ENCODE data around the gene GLCCI1. TPM values are rescaled to one million over a fixed set of nuclear protein-coding genes. Genes with fewer than 3 reads are reported as not detected.

Gene GLCCI1
- total RNA-seq, 1 donor: 10.0 TPM

DNA sequence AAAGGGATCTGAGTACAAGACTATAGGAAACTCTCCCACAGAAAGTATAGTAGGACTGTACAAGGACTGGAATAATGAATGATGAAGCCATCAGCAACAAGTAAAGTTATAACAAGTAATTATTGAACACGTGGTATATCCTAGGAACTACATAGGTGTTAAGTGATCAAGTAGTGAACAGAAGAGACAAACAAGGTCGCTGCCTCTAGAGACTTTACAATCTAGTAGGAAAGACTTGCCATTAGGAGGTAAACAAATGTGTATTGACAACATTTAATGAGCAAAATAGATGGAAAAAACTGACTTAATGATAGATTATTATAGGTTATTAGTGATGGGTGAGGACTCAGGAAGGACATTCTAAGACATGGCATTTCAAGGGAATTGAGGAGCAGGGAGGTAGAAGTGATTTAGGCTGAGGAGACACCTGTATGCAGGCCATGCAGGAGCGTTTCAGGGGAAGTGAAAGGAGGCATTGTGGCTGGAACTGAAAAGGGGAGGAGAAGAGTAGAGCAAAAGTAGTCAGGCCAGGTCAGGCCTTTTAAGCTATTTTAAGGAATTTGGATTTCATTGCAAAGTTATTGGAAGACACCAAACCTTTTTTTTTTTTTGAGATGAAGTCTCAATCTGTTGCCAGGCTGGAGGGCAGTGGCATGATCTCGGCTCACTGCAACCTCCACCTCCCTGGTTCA lies 8.5 kb upstream of the GLCCI1 start:
- no peak for DNase-seq (ENCODE audit: low read depth in 2 of 3, low spot score in 2 of 3)

- DNase-seq (ENCODE audit: low read depth in 2 of 3, low spot score in 2 of 3): no peak
These were observed 5.7 kb upstream of the GLCCI1 start for GRCh38 chr7:7962851-7963250.

DNA sequence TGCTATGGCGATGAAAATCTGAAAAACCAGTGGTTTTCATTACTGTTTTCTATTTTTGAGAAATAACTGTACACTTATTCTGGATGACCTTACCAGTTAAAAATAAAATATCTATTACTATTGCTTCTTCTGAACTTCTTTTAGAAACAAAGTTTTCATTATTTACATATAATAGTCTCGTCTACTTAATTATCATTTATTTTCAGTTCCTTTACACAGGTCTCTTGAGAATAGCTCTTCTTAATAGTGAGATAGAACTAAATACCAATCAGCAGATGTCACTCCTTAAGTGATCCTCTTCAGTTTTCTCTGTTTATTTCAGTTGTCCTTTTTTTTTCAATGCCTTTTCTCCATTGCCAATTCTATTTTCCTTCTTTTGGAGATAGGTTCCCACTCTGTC lies 4.3 kb upstream of the GLCCI1 start:
- DNase-seq (ENCODE audit: low read depth in 2 of 3, low spot score in 2 of 3): no peak

DNA sequence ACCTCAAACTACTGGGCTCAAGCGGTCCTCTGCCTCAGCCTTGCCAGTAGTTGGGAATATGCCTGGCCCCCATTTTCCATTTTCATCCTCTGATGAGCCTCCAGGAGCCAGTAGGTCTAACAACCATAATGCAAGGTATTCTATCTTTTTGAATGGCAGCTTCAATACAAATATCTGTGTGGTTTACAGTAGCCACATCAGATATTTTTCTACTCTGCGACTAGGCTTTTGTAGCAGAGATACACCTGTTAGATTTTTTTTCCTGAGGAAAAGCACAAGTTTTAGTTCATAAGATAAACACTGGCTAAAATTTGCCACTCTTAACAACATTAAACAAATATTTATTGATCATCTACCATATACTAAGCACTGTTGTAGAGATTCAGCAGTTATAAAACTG lies 3.9 kb upstream of the GLCCI1 start:
- no peak for DNase-seq (ENCODE audit: low read depth in 2 of 3, low spot score in 2 of 3)

GRCh38 chr7:7965301-7965700 lies 3.3 kb upstream of the GLCCI1 start:
- DNase-seq (ENCODE audit: low read depth in 2 of 3, low spot score in 2 of 3): no peak

GRCh38 chr7:7966141-7966734 lies 2.4 kb upstream of the GLCCI1 start:
- no peak for DNase-seq (ENCODE audit: low read depth in 2 of 3, low spot score in 2 of 3)

DNA sequence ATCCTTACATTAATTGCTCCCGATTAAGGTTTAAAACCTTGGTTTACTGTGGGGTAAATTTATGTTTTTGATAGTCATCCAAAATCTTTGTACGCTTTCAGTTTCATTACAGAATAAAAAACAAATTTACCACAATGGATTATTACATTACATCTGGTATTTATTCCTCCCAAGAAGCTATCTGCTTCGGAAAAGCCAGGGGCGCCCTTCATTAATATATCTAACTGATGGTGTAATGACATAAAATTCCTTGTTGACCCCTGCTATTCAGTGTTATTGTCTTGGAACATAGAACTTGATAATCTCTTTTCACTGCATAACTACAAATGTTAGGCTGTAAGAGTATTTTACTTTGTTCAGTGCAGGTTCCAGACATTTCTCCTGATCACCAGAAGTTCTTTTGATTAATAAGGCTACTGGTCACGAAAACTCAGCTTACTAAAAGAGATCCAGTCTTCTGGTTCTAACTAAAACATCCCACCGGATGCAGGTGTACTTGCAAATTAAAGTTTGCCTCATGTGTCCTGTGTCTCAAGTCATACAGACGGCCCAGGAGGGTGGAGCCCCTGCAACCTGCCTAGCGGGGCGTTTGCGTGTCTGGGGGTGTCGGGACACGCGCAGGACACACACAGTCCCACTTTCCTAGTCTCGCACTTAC lies 581 bp upstream of the GLCCI1 start:
- peak in 1 of 3 donors; percentile 55 for DNase-seq (ENCODE audit: low read depth in 2 of 3, low spot score in 2 of 3)

- peak; percentile 19 to 62 (median 47) for DNase-seq (ENCODE audit: low read depth in 2 of 3, low spot score in 2 of 3)
These were observed 975 bp downstream of the GLCCI1 start for GRCh38 chr7:7969306-7970236.

DNA sequence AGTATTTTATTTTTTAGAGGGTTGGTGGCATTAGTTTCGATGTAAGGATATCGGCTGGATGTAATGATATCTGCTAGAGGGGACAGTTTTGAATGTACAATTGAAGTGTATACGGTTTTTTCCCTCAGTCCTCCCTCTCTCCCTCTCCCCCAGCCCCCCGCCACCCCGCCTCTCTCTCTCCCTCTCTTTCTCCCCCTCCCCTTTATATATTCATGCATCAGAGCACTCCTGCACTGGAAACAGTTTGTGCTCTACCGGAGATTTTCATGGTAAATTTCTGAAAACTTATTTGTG lies 1.6 kb downstream of the GLCCI1 start:
- no peak for DNase-seq (ENCODE audit: low read depth in 2 of 3, low spot score in 2 of 3)

DNA sequence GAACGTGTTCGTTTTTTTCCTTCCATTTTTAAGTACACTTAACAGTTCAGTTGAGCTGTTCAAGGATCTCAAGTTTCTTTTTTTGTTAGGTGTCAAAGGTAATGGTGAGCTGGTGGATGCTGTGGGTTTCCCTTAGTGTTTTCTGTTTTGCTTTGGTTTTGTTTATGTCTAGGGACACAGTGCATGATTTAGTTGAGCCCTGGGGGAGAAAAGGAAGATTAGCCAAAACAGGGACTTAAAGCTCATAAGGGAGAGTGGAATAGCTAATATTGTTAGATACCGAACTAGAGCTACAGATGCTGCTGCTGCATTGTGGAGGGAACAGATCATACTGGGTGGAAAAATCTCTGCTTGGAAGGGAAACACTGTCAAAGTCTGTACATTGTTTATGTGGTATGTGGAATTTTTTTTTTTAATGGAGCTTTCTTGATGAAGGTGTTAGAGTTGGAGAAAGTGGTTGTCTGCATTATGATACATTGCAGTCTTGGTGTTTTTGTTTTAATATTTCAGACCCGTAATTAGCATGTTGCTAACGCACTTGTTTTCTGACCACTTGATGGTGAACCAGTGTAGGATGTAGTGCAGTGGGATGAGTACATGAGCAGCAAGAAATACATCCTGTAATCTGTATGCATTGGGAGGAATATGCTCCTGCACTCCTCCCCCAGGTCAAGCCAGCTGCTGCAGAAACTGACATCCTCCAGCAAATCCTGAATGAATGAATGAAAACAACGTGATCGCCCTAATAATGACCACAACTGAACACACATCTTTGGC lies 2.1 kb downstream of the GLCCI1 start:
- DNase-seq (ENCODE audit: low read depth in 2 of 3, low spot score in 2 of 3): no peak

GRCh38 chr7:7971308-7972040 lies 2.9 kb downstream of the GLCCI1 start:
- DNase-seq (ENCODE audit: low read depth in 2 of 3, low spot score in 2 of 3): no peak

GRCh38 chr7:7972128-7972527 lies 3.5 kb downstream of the GLCCI1 start:
- no peak for DNase-seq (ENCODE audit: low read depth in 2 of 3, low spot score in 2 of 3)

GRCh38 chr7:7972922-7973594 lies 4.5 kb downstream of the GLCCI1 start:
- DNase-seq (ENCODE audit: low read depth in 2 of 3, low spot score in 2 of 3): no peak

DNA sequence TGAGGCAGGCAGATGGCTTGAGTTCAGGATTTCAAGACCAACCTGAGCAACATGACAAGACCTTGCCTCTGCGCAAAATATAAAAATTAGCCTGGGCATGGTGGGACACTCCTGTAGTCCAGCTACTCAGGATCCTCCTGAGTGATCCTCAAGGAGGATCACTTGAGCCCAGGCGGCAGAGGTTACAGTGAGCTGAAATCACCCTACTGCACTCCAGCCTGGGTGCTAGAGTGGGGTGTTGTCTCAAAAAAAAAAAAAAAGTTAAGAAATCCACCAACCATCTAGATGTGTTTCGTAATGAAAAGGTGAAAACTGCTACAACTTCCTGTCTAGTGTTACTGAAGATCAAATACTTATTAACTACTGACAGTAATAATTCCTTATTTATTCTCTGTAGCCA lies 8.1 kb downstream of the GLCCI1 start:
- DNase-seq (ENCODE audit: low read depth in 2 of 3, low spot score in 2 of 3): no peak

DNA sequence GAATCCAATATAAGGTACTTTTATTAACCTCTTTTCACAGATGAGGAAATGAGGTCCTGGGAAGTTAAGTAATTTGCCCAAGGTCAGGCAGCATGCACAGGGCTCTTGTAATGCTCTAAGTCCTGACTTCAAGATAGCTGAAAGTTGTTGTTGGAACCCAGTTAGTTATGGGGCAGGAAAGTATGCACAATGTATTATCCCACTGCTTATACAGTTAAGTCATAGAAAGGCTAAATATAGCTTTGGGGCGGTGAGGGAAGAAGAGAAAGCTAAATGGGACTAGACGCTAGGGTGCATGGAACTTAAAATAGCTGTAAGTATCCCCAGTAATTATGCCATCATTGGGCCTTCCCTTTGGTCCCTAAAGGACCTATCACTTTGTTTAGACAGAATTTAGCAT lies 9.2 kb downstream of the GLCCI1 start:
- no peak for DNase-seq (ENCODE audit: low read depth in 2 of 3, low spot score in 2 of 3)

DNA sequence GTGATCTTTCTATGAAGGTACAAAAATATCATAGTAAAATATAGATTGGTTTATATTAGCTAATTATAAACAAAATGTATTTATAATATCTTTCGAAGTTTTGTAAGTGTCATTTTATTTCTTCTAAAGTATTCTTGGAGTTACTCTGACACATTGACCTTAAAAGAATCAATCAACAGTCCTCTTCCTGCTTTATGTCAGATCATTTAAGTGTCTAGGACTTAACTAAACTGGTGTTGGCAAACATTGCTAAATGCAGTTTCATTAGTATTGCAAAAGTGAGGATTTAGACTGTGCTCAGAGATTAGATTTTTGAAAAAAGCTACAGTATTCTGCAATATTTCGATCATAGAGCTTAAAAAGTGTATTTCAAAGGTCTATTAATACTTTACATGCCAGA lies 10.3 kb downstream of the GLCCI1 start:
- DNase-seq (ENCODE audit: low read depth in 2 of 3, low spot score in 2 of 3): no peak

DNA sequence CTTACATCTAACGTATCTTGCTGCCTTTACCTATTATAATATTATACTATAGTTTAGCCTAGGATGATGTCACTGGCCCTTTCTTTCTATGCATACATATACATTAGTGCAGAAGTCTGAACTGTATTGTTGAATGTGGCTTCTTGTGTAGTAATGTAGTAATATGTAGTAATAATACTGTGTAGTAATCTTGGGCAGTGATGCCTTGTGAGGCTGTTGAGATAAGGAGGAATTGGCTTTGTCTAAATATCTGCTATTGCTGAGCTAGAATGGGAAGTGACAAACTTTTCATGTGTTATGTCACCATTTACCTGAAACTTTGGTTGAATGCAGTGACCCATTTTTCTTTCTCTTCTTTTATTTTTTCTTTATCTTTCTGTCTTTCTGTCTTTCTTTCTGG lies 11.0 kb downstream of the GLCCI1 start:
- DNase-seq (ENCODE audit: low read depth in 2 of 3, low spot score in 2 of 3): no peak

- DNase-seq (ENCODE audit: low read depth in 2 of 3, low spot score in 2 of 3): no peak
These were observed 11.5 kb downstream of the GLCCI1 start for GRCh38 chr7:7980134-7980533.

DNA sequence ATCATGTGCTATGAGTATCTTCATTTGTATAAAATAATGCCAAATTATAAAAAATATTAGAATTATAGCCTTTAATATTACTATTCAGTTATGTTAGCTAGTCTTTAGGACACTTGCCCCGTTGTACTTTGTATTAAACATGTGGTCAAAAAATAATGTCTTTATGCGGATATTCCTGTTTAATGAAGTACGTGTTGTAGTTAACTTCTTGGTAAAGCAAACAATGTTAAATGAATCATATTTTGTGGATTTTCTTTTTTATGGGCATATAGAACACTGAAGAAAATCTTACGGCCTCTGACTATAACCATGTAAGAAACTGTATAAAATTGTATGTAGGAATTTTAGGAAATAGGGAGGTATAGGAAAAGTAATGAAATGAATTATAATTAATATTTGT lies 14.3 kb downstream of the GLCCI1 start:
- no peak for DNase-seq (ENCODE audit: low read depth in 2 of 3, low spot score in 2 of 3)
